Suprapubic skin (tissue), 4 donors: ENCODE results near the gene ASB3. TPM values are rescaled to one million over a fixed set of nuclear protein-coding genes. Genes with fewer than 3 reads are reported as not detected.
"Not testable (repeated sequence)": the region's sequence is repeated elsewhere in the genome, so short reads cannot be mapped to it uniquely, and the experiment has no call there.

ENCODE experiments used
- DNase-seq, 2 donors: peaks; one replicate each; pipeline ENCODE4 v3.0.0-alpha.2; 2019; ENCODE audit warnings: low spot score in 2 of 2
- H3K27ac ChIP-seq: fragments of 200-600 bp; sonication (generic); one replicate; pipeline ENCODE4 v1.5.1; 2019
- H3K27me3 ChIP-seq: fragments of 200-600 bp; sonication (generic); one replicate; pipeline ENCODE4 v1.5.1; 2019
- H3K36me3 ChIP-seq: fragments of 200-600 bp; sonication (generic); one replicate; pipeline ENCODE4 v1.5.1; 2019
- H3K4me1 ChIP-seq: fragments of 200-600 bp; sonication (generic); one replicate; pipeline ENCODE4 v1.5.1; 2019
- H3K4me3 ChIP-seq: fragments of 200-600 bp; sonication (generic); one replicate; pipeline ENCODE4 v1.5.1; 2019; ENCODE audit warnings: mild to moderate bottlenecking
- H3K9me3 ChIP-seq: fragments of 200-600 bp; sonication (generic); one replicate; pipeline ENCODE4 v1.5.1; 2019
- CTCF ChIP-seq, 2 donors: fragments of 200-600 bp in 1 of 2; fragments of 450-650 bp in 1 of 2; sonication (generic) in 1 of 2; IDR thresholded peaks; one replicate each; pipeline ENCODE4 v1.5.1; 2016 to 2019; ENCODE audit warnings: antibody characterized with exemption in 2 of 2, mild to moderate bottlenecking in 1 of 2, moderate library complexity in 1 of 2
- EP300 ChIP-seq: sonication (generic); formaldehyde crosslinking; IDR thresholded peaks from one replicate; pipeline ENCODE4 v1.6.1; 2017; ENCODE audit warnings: antibody characterized with exemption
- POLR2A ChIP-seq, 2 donors: fragments of 450-650 bp; IDR thresholded peaks; one replicate each; pipeline ENCODE4 v1.6.1; 2017; ENCODE audit warnings: antibody characterized with exemption in 2 of 2, mild to moderate bottlenecking in 2 of 2, moderate library complexity in 2 of 2
- POLR2AphosphoS5 ChIP-seq, 3 donors: sonication (generic); formaldehyde crosslinking; IDR thresholded peaks; one replicate each; pipeline ENCODE4 v1.6.1; 2017; ENCODE audit warnings: antibody characterized with exemption in 3 of 3
- WGBS: methylation state at CpG from one replicate; pipeline ENCODE4 v1.1.5; 2018; 5-methylcytosine and 5-hydroxymethylcytosine counted together
- total RNA-seq, 4 donors: library from RNA; depleted of rRNA; stranded (reverse); fragments of >200 nt; gene quantifications; one replicate each; pipeline ENCODE4 v1.1.0, GENCODE V29; 2016

ASB3 gene
- total RNA-seq, 4 donors from 2014 or later = 9.8 to 28.8 (median 12.6) TPM

- peaks cover 29% of the 10 kb centered on the region for H3K4me1 ChIP-seq
- no peaks in the 10 kb centered on the region for H3K9me3 ChIP-seq
- no peaks in the 10 kb centered on the region for H3K36me3 ChIP-seq
- no peaks in the 10 kb centered on the region for H3K27me3 ChIP-seq
- WGBS = 36% methylated on average over 3 of the region's 3 CpGs
- peak overlapping the region; percentile 79 for H3K27ac ChIP-seq
- no peak for DNase-seq
- H3K4me3 ChIP-seq = no peak overlapping the region
- TF ChIP-seq EP300 (no peak), POLR2AphosphoS5 (IDR thresholded peaks at IDR 0.05) (peak in 2 of 3 donors; percentile 33 to 58)
Measured at GRCh38 chr2:53826587-53827397, 40.0 kb upstream of the ASB3 start.

- no peak for DNase-seq
- Histone ChIP-seq H3K27me3 (no peaks in the 10 kb centered on the region), H3K4me3 (no peak overlapping the region), H3K9me3 (no peaks in the 10 kb centered on the region), H3K4me1 (peaks cover 29% of the 10 kb centered on the region), H3K27ac (peak overlapping the region; percentile 79), H3K36me3 (no peaks in the 10 kb centered on the region)
- WGBS = 40% methylated on average over 1 of the region's 1 CpG
- no peak for TF ChIP-seq POLR2A (IDR thresholded peaks at IDR 0.05)
- TF ChIP-seq POLR2AphosphoS5 (IDR thresholded peaks at IDR 0.05) = no peak
Measured at GRCh38 chr2:53826030-53826410, 39.3 kb upstream of the ASB3 start.

GRCh38 chr2:53823639-53824038, 36.9 kb upstream of the ASB3 start:
- Histone ChIP-seq H3K36me3 (peaks cover 12% of the 10 kb centered on the region), H3K4me1 (peaks cover 29% of the 10 kb centered on the region)
- DNase-seq, H3K9me3 ChIP-seq, H3K4me3 ChIP-seq, H3K27me3 ChIP-seq, H3K27ac ChIP-seq: not testable (repeated sequence)
- WGBS = 90% methylated on average over 9 of the region's 9 CpGs

- Histone ChIP-seq H3K27me3 (no peaks in the 10 kb centered on the region), H3K9me3 (no peaks in the 10 kb centered on the region), H3K4me3 (no peak overlapping the region), H3K36me3 (peaks cover 24% of the 10 kb centered on the region), H3K4me1 (peaks cover 15% of the 10 kb centered on the region), H3K27ac (no peak overlapping the region)
- DNase-seq = no peak
- WGBS = 92% methylated on average over 6 of the region's 6 CpGs
- TF ChIP-seq EP300 = no peak
Measured at GRCh38 chr2:53821810-53822209, 35.1 kb upstream of the ASB3 start.

GRCh38 chr2:53820711-53821110, 34.0 kb upstream of the ASB3 start:
- TF ChIP-seq POLR2A (IDR thresholded peaks at IDR 0.05) = no peak
- TF ChIP-seq POLR2AphosphoS5 (IDR thresholded peaks at IDR 0.05) = no peak
- TF ChIP-seq EP300 = no peak
- no peak for TF ChIP-seq CTCF (IDR thresholded peaks at IDR 0.05)
- H3K27me3 ChIP-seq = no peaks in the 10 kb centered on the region
- peaks cover 4% of the 10 kb centered on the region for H3K4me1 ChIP-seq
- no peak for DNase-seq
- no peaks in the 10 kb centered on the region for H3K9me3 ChIP-seq
- H3K4me3 ChIP-seq = no peak overlapping the region
- peaks cover 33% of the 10 kb centered on the region for H3K36me3 ChIP-seq
- WGBS = 77% methylated on average over 4 of the region's 4 CpGs
- H3K27ac ChIP-seq = no peak overlapping the region

- 88% methylated on average over 9 of the region's 9 CpGs for WGBS
- no peaks in the 10 kb centered on the region for H3K4me1 ChIP-seq
- DNase-seq = no peak
- no peaks in the 10 kb centered on the region for H3K27me3 ChIP-seq
- no peak for TF ChIP-seq POLR2A (IDR thresholded peaks at IDR 0.05)
- no peak for TF ChIP-seq POLR2AphosphoS5 (IDR thresholded peaks at IDR 0.05)
- no peak for TF ChIP-seq EP300
- no peak for TF ChIP-seq CTCF (IDR thresholded peaks at IDR 0.05)
- H3K27ac ChIP-seq = no peak overlapping the region
- H3K9me3 ChIP-seq = no peaks in the 10 kb centered on the region
- H3K36me3 ChIP-seq = peaks cover 38% of the 10 kb centered on the region
- no peak overlapping the region for H3K4me3 ChIP-seq
Measured at GRCh38 chr2:53820048-53820447, 33.3 kb upstream of the ASB3 start.

- Histone ChIP-seq H3K4me3 (no peak overlapping the region), H3K27ac (no peak overlapping the region), H3K36me3 (peaks cover 43% of the 10 kb centered on the region), H3K4me1 (no peaks in the 10 kb centered on the region), H3K27me3 (no peaks in the 10 kb centered on the region), H3K9me3 (no peaks in the 10 kb centered on the region)
- DNase-seq = no peak
- 67% methylated on average over 4 of the region's 4 CpGs for WGBS
- TF ChIP-seq POLR2AphosphoS5 (IDR thresholded peaks at IDR 0.05) (no peak), EP300 (no peak), POLR2A (IDR thresholded peaks at IDR 0.05) (no peak)
Measured at GRCh38 chr2:53819634-53820033, 32.9 kb upstream of the ASB3 start.
